HepG2 (cell line): ENCODE results near the gene LIPH. TPM values are rescaled to one million over a fixed set of nuclear protein-coding genes. Genes with fewer than 3 reads are reported as not detected.

Experiments
- CHD4 ChIP-seq: fragments of 200-600 bp; sonication (generic); IDR thresholded peaks from 2 replicates; pipeline ENCODE4 v1.7.0; 2017; ENCODE audit warnings: mild to moderate bottlenecking, low read length, borderline replicate concordance
- EEA1 ChIP-seq: sonication (generic); formaldehyde crosslinking; IDR thresholded peaks from 2 replicates; pipeline ENCODE4 v1.5.1; 2020; ENCODE audit warnings: mild to moderate bottlenecking, missing genetic modification reagents, borderline replicate concordance
- HMGA1 ChIP-seq: sonication (generic); formaldehyde crosslinking; conservative IDR thresholded peaks from 2 replicates; pipeline ENCODE4 v1.4.0; 2020; ENCODE audit warnings: missing genetic modification reagents
- IRF2 ChIP-seq: IDR thresholded peaks from 2 replicates; pipeline ENCODE4 v1.6.1; 2018; ENCODE audit warnings: missing genetic modification reagents, missing compliant biosample characterization
- MLLT10 ChIP-seq: sonication (generic); formaldehyde crosslinking; IDR thresholded peaks from 2 replicates; pipeline ENCODE4 v1.4.0; 2020; ENCODE audit warnings: missing genetic modification reagents
- SOX13 ChIP-seq, 3 experiments: fragments of 450-650 bp in 1 of 3; sonication (generic) in 1 of 3; formaldehyde crosslinking in 1 of 3; IDR thresholded peaks in 2 of 3; conservative IDR thresholded peaks in 1 of 3; 2 replicates each; pipeline versions ENCODE4 v1.5.0 to v1.6.1; 2016 to 2020; ENCODE audit warnings: antibody characterized with exemption in 1 of 3, mild to moderate bottlenecking in 1 of 3, missing compliant biosample characterization in 1 of 3, missing genetic modification reagents in 1 of 3, moderate library complexity in 1 of 3
- ZBTB3 ChIP-seq: sonication (generic); formaldehyde crosslinking; IDR thresholded peaks from 2 replicates; pipeline ENCODE4 v1.4.0; 2020; ENCODE audit warnings: low read depth, mild to moderate bottlenecking, moderate library complexity, missing genetic modification reagents, borderline replicate concordance
- ZFX ChIP-seq: sonication (generic); formaldehyde crosslinking; IDR thresholded peaks from 2 replicates; pipeline ENCODE4 v1.4.0; 2020; ENCODE audit warnings: mild to moderate bottlenecking, low read depth, missing genetic modification reagents, moderate library complexity
- ZNF34 ChIP-seq: sonication (generic); formaldehyde crosslinking; IDR thresholded peaks from 2 replicates; pipeline ENCODE4 v1.4.0; 2020; ENCODE audit warnings: mild to moderate bottlenecking, missing genetic modification reagents, borderline replicate concordance
- ZNF572 ChIP-seq: sonication (generic); formaldehyde crosslinking; IDR thresholded peaks from 2 replicates; pipeline ENCODE4 v1.5.1; 2020; ENCODE audit warnings: mild to moderate bottlenecking, missing genetic modification reagents
- polyA plus RNA-seq, 8 experiments: library from polyadenylated mRNA; depleted of rRNA in 3 of 8; stranded (reverse) in 7 of 8; unstranded in 1 of 8; fragments of >200 nt; fragmentation: Illumina TruSeq in 4 of 8; extraction: Trizol in 4 of 8; gene quantifications; 2 replicates each; pipeline versions ENCODE4 v1.2.1 to v1.2.3, GENCODE V29; 2011 to 2016; ENCODE audit warnings: low read depth in 4 of 8, missing spikeins in 1 of 8, mixed read lengths in 1 of 8; ENCODE audit not compliant: insufficient read depth in 1 of 8
- total RNA-seq, 5 experiments: library from RNA; depleted of rRNA; stranded (reverse); fragments of >200 nt; fragmentation: Illumina TruSeq; extraction: Trizol; gene quantifications; 2 replicates each; pipeline ENCODE4 v1.2.3, GENCODE V29; 2016; ENCODE audit warnings: low read depth in 1 of 5
- TF ChIP-seq, protein P1 (sequence below), 2 experiments: fragments of 450-650 bp in 1 of 2; sonication (generic) in 1 of 2; formaldehyde crosslinking in 1 of 2; IDR thresholded peaks; 2 replicates each; pipeline versions ENCODE4 v1.6.1 to v1.8.0; 2016 to 2022; ENCODE audit warnings: antibody characterized with exemption in 1 of 2, mild to moderate bottlenecking in 1 of 2, missing genetic modification reagents in 1 of 2
- TF ChIP-seq, protein P2 (sequence below): sonication (generic); formaldehyde crosslinking; IDR thresholded peaks from 2 replicates; pipeline ENCODE4 v1.4.0; 2020; ENCODE audit warnings: mild to moderate bottlenecking, missing genetic modification reagents
- TF ChIP-seq, protein P3 (sequence below): sonication (generic); formaldehyde crosslinking; IDR thresholded peaks from 2 replicates; pipeline ENCODE4 v1.4.0; 2020; ENCODE audit warnings: mild to moderate bottlenecking, missing genetic modification reagents

Gene LIPH
- total and polyA plus RNA-seq, 2 of the 13 experiments (the other 11 are each of a cell fraction or from before 2014, with no cell fraction given), result 0.09 to 0.34 TPM

DNA sequence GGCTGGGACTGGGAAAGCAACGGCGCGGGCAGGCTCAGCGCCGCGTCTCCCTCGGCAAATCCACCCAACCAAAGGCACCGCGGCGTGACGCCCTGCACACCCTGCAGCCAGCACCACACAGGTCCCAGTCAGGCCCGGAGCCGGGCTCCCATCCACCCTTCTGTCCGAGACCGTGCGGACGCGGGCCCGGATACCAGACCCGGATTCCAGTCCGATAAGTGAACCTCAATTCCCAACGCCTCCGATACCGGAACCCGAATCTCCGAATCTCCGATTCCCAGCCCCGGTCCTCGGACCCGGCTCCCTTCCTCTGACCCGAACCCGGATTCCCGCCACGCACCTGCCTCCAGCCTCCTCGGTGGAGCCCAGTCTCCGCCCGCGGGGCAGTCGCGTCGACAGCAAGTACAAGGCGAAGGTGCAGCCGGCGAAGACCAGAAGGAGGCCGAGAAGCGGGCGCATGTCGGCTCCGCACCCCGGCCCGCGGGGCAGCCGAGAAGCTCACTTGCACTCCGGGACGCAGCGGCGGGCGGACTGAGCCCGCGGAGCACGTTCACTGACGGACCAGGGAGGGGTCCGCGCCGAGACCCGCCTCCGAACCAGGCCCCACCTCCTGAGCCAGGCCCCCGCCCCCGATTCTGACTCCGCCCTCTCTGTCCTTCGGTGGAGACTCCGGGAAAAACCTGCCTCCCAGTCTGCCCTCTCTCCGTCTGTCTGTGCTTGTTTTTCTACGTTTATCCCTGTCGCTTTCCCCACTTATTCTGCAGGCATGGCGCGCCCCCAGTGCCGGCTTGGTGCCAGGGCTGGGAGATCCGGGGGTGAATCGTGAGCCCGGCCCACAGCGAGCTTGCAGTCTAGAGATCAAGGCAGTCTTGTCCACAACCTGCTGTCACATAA, 53.6 kb downstream of the LIPH start, which contains the start of gene TMEM41A (continued):
- TF ChIP-seq, protein P1, sequence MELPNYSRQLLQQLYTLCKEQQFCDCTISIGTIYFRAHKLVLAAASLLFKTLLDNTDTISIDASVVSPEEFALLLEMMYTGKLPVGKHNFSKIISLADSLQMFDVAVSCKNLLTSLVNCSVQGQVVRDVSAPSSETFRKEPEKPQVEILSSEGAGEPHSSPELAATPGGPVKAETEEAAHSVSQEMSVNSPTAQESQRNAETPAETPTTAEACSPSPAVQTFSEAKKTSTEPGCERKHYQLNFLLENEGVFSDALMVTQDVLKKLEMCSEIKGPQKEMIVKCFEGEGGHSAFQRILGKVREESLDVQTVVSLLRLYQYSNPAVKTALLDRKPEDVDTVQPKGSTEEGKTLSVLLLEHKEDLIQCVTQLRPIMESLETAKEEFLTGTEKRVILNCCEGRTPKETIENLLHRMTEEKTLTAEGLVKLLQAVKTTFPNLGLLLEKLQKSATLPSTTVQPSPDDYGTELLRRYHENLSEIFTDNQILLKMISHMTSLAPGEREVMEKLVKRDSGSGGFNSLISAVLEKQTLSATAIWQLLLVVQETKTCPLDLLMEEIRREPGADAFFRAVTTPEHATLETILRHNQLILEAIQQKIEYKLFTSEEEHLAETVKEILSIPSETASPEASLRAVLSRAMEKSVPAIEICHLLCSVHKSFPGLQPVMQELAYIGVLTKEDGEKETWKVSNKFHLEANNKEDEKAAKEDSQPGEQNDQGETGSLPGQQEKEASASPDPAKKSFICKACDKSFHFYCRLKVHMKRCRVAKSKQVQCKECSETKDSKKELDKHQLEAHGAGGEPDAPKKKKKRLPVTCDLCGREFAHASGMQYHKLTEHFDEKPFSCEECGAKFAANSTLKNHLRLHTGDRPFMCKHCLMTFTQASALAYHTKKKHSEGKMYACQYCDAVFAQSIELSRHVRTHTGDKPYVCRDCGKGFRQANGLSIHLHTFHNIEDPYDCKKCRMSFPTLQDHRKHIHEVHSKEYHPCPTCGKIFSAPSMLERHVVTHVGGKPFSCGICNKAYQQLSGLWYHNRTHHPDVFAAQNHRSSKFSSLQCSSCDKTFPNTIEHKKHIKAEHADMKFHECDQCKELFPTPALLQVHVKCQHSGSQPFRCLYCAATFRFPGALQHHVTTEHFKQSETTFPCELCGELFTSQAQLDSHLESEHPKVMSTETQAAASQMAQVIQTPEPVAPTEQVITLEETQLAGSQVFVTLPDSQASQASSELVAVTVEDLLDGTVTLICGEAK (IDR thresholded peaks at IDR 0.05), result peak; percentile 52
- TF ChIP-seq, protein P1 (CRISPR knock-in tag; IDR thresholded peaks at IDR 0.05), result peak; percentile 92
- TF ChIP-seq ZFX (CRISPR knock-in tag) (peak; percentile 94), ZBTB3 (0 out of 2 replicates have a peak, but pooled peaks have one; percentile 33), HMGA1 (CRISPR knock-in tag) (no peak), MLLT10 (CRISPR knock-in tag) (no peak), IRF2 (CRISPR knock-in tag) (peak; percentile 97), EEA1 (CRISPR knock-in tag) (peak; percentile 86; the same call in 1 of the 2 replicates), SOX13 (IDR thresholded peaks at IDR 0.05) (no peak), SOX13 (CRISPR knock-in tag; conservative IDR thresholded peaks at IDR 0.05 in 1 of 2, IDR thresholded peaks at IDR 0.05 in 1 of 2) (peak in 1 of 2 experiments; percentile 68; a peak in 2 of 4 replicates), ZNF34 (peak; percentile 83; the same call in 1 of the 2 replicates), ZNF572 (CRISPR knock-in tag) (no peak; the same call in none of the 2 replicates), CHD4 (no peak)
- TF ChIP-seq, protein P2, sequence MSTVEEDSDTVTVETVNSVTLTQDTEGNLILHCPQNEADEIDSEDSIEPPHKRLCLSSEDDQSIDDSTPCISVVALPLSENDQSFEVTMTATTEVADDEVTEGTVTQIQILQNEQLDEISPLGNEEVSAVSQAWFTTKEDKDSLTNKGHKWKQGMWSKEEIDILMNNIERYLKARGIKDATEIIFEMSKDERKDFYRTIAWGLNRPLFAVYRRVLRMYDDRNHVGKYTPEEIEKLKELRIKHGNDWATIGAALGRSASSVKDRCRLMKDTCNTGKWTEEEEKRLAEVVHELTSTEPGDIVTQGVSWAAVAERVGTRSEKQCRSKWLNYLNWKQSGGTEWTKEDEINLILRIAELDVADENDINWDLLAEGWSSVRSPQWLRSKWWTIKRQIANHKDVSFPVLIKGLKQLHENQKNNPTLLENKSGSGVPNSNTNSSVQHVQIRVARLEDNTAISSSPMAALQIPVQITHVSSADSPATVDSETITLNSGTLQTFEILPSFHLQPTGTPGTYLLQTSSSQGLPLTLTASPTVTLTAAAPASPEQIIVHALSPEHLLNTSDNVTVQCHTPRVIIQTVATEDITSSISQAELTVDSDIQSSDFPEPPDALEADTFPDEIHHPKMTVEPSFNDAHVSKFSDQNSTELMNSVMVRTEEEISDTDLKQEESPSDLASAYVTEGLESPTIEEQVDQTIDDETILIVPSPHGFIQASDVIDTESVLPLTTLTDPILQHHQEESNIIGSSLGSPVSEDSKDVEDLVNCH, result no peak
- TF ChIP-seq, protein P3, sequence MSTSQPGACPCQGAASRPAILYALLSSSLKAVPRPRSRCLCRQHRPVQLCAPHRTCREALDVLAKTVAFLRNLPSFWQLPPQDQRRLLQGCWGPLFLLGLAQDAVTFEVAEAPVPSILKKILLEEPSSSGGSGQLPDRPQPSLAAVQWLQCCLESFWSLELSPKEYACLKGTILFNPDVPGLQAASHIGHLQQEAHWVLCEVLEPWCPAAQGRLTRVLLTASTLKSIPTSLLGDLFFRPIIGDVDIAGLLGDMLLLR (CRISPR knock-in tag), result no peak; the same call in 1 of the 2 replicates
